GM12801 (cell line): ENCODE results near the gene DEF6.

Experiments
- TF ChIP-seq, protein P1 (sequence below): IDR thresholded peaks from one replicate; pipeline ENCODE4 v1.5.1; 2011; ENCODE audit warnings: control low read depth; ENCODE audit not compliant: insufficient read length; ENCODE audit errors: extremely low read depth

Gene DEF6

DNA sequence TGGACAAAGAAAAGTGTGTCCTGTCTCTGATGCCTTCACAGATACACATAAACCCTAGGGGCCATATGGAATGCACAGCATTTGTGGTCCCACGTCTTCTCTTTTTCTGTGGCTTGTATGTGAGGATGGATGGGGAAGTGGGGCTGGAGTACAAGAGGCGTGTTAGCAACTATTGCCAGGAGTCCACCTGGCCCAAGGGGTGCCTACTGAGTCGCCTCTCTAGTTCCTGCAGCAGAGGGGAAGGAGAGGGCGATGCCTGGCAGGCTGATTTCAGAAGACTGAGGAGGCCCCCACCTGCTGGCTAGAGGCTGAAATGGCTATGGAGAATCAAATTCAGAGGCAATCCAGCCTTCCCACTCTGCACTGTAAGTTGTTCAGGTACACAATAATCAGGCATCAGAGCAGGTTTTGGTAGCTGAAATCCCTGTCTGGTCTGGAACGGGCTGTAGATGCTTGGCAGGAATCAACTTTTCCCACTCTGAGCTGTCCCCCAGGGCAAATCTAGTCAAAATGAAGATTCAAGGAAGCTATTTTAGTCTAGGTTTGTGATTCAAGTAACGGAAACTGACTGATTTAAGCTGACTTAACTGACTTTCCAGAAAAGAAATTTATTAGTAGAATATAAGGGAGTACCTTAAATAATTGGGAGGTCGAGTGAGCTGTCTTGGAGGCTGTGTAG, 29.9 kb downstream of the DEF6 start:
- TF ChIP-seq, protein P1, sequence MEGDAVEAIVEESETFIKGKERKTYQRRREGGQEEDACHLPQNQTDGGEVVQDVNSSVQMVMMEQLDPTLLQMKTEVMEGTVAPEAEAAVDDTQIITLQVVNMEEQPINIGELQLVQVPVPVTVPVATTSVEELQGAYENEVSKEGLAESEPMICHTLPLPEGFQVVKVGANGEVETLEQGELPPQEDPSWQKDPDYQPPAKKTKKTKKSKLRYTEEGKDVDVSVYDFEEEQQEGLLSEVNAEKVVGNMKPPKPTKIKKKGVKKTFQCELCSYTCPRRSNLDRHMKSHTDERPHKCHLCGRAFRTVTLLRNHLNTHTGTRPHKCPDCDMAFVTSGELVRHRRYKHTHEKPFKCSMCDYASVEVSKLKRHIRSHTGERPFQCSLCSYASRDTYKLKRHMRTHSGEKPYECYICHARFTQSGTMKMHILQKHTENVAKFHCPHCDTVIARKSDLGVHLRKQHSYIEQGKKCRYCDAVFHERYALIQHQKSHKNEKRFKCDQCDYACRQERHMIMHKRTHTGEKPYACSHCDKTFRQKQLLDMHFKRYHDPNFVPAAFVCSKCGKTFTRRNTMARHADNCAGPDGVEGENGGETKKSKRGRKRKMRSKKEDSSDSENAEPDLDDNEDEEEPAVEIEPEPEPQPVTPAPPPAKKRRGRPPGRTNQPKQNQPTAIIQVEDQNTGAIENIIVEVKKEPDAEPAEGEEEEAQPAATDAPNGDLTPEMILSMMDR = no peak

DNA sequence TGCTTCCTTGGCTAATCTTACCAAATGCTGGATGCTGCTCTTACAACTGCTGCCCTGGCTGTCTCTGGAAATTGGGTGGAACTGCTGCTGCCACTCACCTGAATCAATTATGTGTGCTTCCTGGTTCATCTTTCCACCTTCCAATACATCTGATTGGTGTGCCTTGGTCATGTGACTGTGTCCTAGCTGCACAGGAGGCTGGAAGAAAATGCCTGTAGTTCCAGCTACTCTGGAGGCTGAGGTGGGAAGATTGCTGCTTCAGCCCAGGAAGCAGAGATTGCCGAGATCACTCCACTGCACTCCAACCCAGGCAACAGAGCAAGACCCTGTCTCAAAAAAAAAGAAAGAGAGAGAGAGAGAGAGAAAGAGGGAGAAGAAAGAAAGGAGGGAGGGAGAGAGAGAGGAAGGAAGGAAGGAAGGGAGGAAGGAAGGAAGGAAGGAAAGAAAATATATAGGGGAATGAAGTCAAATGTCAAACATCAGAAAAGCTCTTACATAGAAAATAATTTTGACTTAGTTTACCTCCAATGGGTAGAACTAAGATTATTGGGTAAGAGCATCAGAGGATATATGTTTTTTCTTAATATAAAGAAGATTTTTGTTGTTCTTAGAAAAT, 30.6 kb downstream of the DEF6 start:
- TF ChIP-seq, protein P1 = no peak

DNA sequence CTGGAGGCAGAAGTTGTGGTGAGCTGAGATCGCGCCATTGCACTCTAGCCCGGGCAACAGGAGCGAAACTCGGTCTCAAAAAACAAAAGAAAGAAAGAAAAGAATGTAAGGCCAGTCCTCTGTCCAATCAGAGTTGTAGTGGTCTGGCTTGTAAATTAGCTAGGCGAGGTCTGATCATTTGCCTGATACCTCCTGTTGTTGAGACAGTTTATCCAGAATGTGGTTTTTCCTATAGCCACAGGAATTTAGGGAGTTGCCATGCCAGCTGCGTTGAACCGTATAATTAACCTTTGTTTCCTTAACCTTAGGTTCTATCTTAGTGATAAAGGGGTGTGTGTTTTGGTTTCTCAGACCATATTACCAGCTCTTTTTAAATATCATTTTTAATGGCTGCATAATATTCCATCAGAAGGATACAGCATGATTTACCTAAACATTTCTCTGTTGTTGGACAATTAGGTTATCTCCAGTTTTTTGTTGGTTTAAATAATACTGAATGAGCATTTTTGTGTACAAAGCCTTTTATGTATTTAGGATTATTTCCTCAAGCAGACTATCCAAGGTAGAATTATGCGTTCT, 33.0 kb downstream of the DEF6 start:
- TF ChIP-seq, protein P1 = no peak

DNA sequence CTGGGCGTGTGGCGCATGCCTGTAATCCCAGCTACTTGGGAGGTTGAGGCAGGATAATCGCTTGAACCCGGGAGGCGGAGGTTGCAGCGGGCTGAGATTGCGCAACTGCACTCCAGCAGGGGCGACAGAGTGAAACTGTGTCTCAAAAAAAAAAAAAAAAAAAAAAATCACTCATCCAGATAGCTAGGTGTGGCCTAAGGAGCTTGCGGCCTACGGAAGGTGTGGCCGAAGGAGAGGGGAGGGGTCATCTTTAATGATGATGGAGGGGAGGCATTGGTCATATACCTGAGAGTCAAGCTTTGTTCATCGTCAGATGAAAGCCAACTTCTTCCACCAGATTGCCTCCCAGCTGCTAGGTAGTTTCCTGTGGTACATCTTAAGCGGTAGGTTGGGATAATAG, 43.9 kb downstream of the DEF6 start:
- TF ChIP-seq, protein P1 = no peak

DNA sequence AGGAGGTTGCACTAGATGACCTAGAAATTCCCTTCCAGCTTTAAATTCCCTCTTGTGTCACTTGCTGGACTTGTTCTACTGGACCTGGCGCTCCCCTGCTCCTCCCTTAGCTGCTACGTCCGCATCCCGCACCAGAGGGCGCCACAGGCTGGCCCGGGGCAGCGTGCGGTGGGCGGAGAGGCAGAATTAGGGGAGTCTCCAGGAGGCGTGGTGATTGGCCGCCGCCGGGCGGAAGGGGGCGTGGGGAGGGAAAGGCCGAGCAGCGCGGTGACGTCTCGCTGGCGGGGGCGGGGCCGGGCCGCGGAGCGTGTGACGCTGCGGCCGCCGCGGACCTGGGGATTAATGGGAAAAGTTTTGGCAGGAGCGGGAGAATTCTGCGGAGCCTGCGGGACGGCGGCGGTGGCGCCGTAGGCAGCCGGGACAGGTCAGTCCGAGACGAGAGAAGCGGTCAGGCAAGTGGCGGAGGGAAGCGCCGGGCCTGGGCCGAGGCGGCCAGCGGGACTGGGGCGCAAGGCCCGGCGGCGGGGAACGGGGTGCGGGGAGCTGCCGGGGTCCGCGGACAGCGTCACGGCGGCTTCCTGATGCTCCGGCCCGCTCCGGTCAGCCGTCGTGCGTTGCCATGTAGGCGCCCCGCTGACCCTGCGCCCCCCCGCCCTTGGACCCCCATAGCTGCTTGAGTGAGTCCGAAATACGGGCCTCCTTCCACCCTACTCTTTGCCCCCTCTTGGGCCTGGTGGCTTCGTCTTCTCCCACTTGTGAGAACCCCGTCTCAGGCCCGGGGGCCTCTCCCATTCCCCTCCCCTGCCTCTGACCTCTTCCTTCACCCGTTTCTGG, 44.9 kb downstream of the DEF6 start, which contains the start of gene PPARD:
TSS of gene PPARD (plus strand) at position 301 of the 834 bp plus-strand sequence. CDS start 68,530 bp downstream, outside the sequence.
- TF ChIP-seq, protein P1 = no peak

DNA sequence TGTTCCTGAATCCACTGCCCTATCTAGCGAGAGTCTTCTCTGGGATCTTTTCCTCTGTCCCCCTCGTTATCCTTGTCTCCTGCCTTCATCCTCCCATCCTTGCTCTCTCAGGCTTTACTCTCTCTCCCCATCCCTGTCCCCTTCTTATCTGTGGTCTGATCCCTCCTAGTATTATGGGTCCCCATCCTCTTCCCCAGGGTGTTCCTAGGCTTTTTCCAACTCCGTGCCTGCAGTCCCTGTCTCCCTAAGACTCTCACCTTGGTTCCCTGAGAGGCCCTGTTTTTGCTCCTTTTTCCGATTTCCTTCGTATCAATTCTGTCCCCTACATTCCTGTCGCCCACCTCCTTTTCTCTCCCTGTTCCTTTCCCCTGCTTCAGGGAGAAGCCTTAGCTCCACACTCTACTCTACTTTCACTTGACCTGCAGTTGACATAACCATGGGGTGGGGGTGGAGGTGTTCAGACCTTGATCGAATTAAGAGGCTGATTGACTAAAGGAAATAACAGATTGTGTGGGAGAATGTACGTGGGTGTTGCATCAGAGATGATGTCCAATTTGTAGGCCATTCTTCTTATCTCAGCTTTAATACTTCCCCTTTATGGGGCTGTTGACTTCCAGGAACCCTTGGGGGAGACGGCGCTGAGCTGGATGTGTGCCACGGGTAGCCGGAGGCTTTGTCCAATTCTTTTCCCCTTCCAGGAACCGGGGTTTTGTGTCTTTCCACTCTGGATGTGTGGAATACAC, 45.6 kb downstream of the DEF6 start:
- TF ChIP-seq, protein P1 = no peak
